Erythroblast (primary cell): Measurements from ENCODE around the gene KRT10.

Experiments used
- GATA1 ChIP-seq: IDR thresholded peaks from 2 replicates; pipeline ENCODE4 v1.6.1; 2011; ENCODE audit warnings: low read depth, mild to moderate bottlenecking, control low read depth, low read length, moderate library complexity
- POLR2A ChIP-seq: IDR thresholded peaks from 2 replicates; pipeline ENCODE4 v1.6.1; 2011; ENCODE audit warnings: mild to moderate bottlenecking, low read length

GRCh38 chr17:40844671-40845107 lies 22.3 kb upstream of the KRT10 start:
- no peak for TF ChIP-seq POLR2A
- TF ChIP-seq GATA1 = no peak
